ENCODE data around the gene MEIS1.

The MEIS1 gene

DNA sequence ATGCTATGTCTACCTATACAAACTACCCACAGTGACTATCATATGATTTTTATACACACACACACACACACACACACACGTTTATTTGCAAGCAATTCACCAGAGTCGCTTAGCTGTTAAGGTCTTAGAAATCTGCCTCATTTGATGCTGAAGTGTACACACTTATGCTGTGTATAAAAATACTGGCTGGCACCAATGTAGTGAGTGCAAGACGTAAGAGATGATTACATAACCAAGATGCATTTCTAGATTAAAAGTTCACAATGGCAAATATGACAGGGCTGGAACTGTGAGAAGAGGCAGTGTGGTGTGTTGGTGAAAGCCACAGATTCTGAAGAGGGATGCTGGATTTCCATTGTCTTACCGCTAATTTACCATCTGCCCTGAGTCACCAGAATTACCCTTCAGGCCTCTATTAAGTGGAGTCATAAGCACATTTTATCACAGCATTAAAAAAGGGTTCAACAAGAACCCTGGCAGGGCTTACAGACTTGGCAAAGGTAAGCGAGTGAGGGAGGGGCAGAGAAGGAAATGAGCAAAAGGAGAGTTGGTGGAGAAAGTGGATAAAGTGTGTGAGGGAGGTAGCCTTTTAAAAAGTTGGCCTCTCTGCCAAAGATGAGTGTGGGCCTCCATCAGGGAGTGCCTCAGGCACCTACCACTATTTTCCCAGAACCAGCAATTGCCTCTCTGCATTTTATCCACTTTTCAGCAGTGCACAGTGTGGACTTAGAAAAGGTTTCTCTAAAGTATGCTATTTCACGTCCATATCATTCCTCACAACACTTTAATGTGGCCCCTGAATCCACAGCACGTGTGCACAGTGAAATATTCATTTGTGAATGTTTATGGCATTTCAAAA, 21.5 kb downstream of the MEIS1 start:
- in situ Hi-C loops (cut with HindIII; ENCODE audit: low sequenced_read_pairs) = no loop called here
- H3K4me3 ChIP-seq (ENCODE audit: low read depth, low read length) = no peak overlapping the region
- DNase-seq (ENCODE audit: low read depth) = no peak
- TF ChIP-seq, protein P1, sequence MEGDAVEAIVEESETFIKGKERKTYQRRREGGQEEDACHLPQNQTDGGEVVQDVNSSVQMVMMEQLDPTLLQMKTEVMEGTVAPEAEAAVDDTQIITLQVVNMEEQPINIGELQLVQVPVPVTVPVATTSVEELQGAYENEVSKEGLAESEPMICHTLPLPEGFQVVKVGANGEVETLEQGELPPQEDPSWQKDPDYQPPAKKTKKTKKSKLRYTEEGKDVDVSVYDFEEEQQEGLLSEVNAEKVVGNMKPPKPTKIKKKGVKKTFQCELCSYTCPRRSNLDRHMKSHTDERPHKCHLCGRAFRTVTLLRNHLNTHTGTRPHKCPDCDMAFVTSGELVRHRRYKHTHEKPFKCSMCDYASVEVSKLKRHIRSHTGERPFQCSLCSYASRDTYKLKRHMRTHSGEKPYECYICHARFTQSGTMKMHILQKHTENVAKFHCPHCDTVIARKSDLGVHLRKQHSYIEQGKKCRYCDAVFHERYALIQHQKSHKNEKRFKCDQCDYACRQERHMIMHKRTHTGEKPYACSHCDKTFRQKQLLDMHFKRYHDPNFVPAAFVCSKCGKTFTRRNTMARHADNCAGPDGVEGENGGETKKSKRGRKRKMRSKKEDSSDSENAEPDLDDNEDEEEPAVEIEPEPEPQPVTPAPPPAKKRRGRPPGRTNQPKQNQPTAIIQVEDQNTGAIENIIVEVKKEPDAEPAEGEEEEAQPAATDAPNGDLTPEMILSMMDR (IDR thresholded peaks at IDR 0.05; ENCODE audit: low read depth, low read length, missing control alignments) = no peak

DNA sequence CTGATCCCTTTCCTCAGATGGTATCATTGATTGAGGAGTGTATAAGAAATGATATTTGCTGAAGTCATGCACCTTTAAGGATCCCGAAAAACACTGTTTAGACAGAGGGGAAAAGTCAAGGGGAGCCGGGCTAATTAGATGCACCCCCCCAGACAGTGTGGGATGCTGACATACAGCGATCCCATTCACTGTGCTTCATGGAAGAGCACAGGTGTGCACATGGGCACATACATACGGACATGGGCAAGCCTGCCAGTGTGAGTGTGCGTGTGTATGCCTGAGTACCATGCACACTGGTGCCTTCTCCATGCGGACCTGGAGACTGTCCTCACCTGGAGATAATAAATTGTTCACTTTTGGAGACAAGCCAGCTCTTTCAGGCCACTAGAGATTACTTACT, 22.6 kb downstream of the MEIS1 start:
- in situ Hi-C loops (cut with HindIII; ENCODE audit: low sequenced_read_pairs) = no loop called here
- no peak for DNase-seq (ENCODE audit: low read depth)

DNA sequence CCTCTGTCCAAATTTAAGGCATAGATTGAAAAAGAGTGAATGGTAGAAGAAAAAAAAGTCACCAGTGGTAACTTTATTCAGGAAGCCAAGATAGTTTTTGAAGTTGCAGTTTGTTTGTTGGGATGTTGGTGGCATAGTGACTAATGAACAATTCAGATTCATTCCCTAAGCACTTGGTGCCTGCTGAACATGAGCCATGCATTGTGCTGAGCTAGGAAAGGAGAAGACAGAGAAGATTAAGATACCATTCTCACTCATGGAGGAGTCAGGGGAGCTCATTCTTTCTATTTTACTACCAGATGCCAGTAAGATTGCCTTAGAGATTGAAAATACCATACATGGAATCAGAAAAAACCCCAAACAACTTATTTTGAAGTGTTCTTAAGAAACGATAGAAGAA, 25.1 kb downstream of the MEIS1 start:
- in situ Hi-C loops (cut with HindIII; ENCODE audit: low sequenced_read_pairs) = no loop called here
- TF ChIP-seq, protein P1 (IDR thresholded peaks at IDR 0.05; ENCODE audit: low read depth, low read length, missing control alignments) = no peak
- no peak for DNase-seq (ENCODE audit: low read depth)
- H3K4me3 ChIP-seq (ENCODE audit: low read depth, low read length) = no peak overlapping the region

More for the DNA sequence above, 22.6 kb downstream of the MEIS1 start:
- no peak overlapping the region for H3K4me3 ChIP-seq (ENCODE audit: low read depth, low read length)
- TF ChIP-seq, protein P1 (IDR thresholded peaks at IDR 0.05; ENCODE audit: low read depth, low read length, missing control alignments) = no peak

DNA sequence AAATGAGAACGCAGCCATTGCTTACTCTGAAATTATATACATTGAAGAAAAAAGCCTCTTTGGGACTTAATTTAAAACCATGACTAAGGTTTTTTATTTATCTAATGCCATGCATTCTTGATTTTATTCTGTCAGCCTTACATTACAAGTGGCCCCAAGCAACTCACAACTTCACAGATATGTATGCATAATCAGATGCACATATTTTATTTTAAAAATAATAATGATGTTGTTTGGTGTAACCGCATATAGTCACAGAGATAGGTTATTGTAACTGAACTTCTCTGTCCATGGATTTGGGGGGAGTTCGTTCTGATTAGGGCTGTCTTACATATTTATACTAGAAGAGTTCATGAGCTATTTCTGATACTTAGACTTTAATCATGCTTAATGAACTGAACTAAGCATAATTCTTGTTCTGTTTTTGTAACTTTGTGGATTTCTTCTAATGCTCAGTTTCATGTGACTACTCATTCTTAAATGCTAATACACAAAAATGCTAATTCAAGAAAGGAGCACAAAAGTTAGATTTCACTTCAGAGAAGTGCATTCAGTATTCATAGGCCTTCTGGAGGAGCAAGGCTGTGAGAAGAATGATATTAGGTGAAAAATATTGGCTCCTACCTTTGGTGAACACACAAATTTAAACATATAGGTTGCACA, 26.2 kb downstream of the MEIS1 start:
- in situ Hi-C loops (cut with HindIII; ENCODE audit: low sequenced_read_pairs) = no loop called here
- H3K4me3 ChIP-seq (ENCODE audit: low read depth, low read length) = no peak overlapping the region
- TF ChIP-seq, protein P1 (IDR thresholded peaks at IDR 0.05; ENCODE audit: low read depth, low read length, missing control alignments) = no peak
- no peak for DNase-seq (ENCODE audit: low read depth)

DNA sequence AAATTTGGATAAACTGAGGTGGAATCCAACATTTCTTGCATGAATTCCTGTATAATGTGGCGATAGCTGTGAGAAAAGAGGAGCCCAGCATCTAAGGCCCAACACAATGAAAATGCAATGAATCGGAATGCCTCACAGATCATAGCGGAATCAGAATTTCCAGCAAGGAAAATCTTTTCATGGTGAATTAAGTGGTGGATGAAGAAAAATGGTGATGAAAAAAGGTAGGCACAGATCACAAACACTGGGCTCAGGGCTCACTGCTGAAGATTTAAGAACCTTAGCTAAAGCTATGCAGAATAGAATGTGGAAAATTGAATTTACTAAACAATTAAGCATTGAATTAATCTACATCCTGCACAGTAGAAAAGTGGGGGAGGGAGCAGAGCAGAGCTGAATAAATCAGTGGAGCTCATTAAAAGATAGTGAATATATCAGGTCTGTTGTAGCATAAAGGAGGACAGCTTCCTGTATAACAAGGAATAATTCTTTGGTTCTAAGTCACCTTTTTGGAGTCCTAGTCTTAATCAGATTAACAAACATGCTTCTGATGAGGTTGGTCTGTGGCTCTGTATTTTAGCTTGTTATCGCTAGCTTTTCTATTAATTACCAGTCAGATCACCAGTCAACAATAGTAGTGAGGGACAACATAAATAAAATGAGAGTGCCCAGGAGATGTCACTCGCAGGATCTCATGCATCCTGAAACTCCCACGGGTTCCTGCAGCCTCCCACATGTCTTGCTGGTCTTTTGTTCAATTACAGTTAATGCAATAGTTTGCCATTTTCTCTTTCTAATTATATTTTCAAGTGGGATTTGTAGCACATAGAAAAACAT, 27.0 kb downstream of the MEIS1 start:
- H3K4me3 ChIP-seq (ENCODE audit: low read depth, low read length) = no peak overlapping the region
- TF ChIP-seq, protein P1 (IDR thresholded peaks at IDR 0.05; ENCODE audit: low read depth, low read length, missing control alignments) = no peak
- no peak for DNase-seq (ENCODE audit: low read depth)
- in situ Hi-C loops (cut with HindIII; ENCODE audit: low sequenced_read_pairs) = no loop called here

DNA sequence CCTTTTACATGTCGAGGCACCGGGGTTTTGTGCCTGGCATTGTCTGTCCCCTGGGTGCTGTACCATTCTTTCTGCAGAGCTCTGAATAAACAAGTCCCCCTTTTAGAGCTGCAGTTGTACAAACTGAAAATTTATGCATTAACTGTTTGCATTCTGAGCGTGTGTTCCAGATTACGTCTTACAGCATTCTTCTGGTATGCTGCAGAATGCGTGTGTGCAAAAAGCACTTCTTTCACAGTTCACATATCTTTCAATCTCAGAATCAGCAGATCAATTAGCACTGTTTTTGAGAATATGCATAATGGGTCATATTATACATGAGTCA, 27.5 kb downstream of the MEIS1 start:
- no peak overlapping the region for H3K4me3 ChIP-seq (ENCODE audit: low read depth, low read length)
- in situ Hi-C loops (cut with HindIII; ENCODE audit: low sequenced_read_pairs) = no loop called here
- TF ChIP-seq, protein P1 (IDR thresholded peaks at IDR 0.05; ENCODE audit: low read depth, low read length, missing control alignments) = no peak
- DNase-seq (ENCODE audit: low read depth) = no peak
